Smooth muscle cell (in vitro differentiated cells): ENCODE results near the gene UBA5. TPM values are rescaled to one million over a fixed set of nuclear protein-coding genes. Genes with fewer than 3 reads are reported as not detected.

Experiments used
- DNase-seq: peaks from one replicate; lab custom pipeline; 2025; ENCODE audit not compliant: unreplicated experiment; lab: John Stamatoyannopoulos, UW
- H2AFZ ChIP-seq: fragments of 200-600 bp; sonication (generic); 2 replicates; pipeline ENCODE4 v1.6.0; 2016; ENCODE audit warnings: antibody characterized with exemption, low read depth, mild to moderate bottlenecking
- H3F3A ChIP-seq: fragments of 200-600 bp; sonication (generic); 2 replicates; pipeline ENCODE4 v1.6.0; 2017; ENCODE audit warnings: antibody characterized with exemption, low read depth
- H3K27ac ChIP-seq: fragments of 200-600 bp; sonication (generic); 2 replicates; pipeline ENCODE4 v1.5.1; 2016; ENCODE audit warnings: low read depth, mild to moderate bottlenecking
- H3K27me3 ChIP-seq: fragments of 200-600 bp; sonication (generic); 2 replicates; pipeline ENCODE4 v1.6.1; 2016; ENCODE audit warnings: low read depth, mild to moderate bottlenecking
- H3K36me3 ChIP-seq: fragments of 200-600 bp; sonication (generic); 2 replicates; pipeline ENCODE4 v1.5.1; 2016; ENCODE audit warnings: low read depth
- H3K4me1 ChIP-seq: fragments of 200-600 bp; sonication (generic); 2 replicates; pipeline ENCODE4 v1.5.1; 2016; ENCODE audit warnings: low read depth
- H3K4me2 ChIP-seq: fragments of 200-600 bp; sonication (generic); 2 replicates; pipeline ENCODE4 v1.6.0; 2016; ENCODE audit warnings: mild to moderate bottlenecking
- H3K4me3 ChIP-seq: fragments of 200-600 bp; sonication (generic); 2 replicates; pipeline ENCODE4 v1.5.1; 2016; ENCODE audit warnings: mild to moderate bottlenecking
- H3K79me2 ChIP-seq: fragments of 200-600 bp; sonication (generic); 2 replicates; pipeline ENCODE4 v1.6.0; 2016; ENCODE audit warnings: low read depth, mild to moderate bottlenecking
- H3K9ac ChIP-seq: fragments of 200-600 bp; sonication (generic); 2 replicates; pipeline ENCODE4 v1.6.0; 2016; ENCODE audit warnings: low read depth
- H3K9me3 ChIP-seq: fragments of 200-600 bp; sonication (generic); replicated peaks from 2 replicates; pipeline ENCODE4 v1.5.1; 2016; ENCODE audit warnings: low read depth
- H4K20me1 ChIP-seq: fragments of 200-600 bp; sonication (generic); 2 replicates; pipeline ENCODE4 v1.6.0; 2016; ENCODE audit warnings: low read depth
- WGBS: methylation state at CpG from one replicate; pipeline ENCODE4 v1.1.7; 2016; ENCODE audit warnings: low lambda C conversion rate; 5-methylcytosine and 5-hydroxymethylcytosine counted together
- polyA plus RNA-seq: library from polyadenylated mRNA; unstranded; fragments of >200 nt; fragmentation: Nextera tagmentation; extraction: Ambion mirVana; gene quantifications from 2 replicates; pipeline ENCODE4 v1.2.1, GENCODE V29; 2016
- total RNA-seq: library from RNA; depleted of rRNA; stranded (reverse); fragments of >200 nt; gene quantifications from 2 replicates; pipeline ENCODE4 v1.2.3, GENCODE V29; 2014
- TF ChIP-seq, protein P1 (sequence below): fragments of 200-600 bp; sonication (generic); IDR thresholded peaks from 2 replicates; pipeline ENCODE4 v1.5.1; 2017; ENCODE audit warnings: borderline replicate concordance, mild to moderate bottlenecking, antibody characterized with exemption; ENCODE audit not compliant: insufficient read depth, poor library complexity, severe bottlenecking

The UBA5 gene
- total and polyA plus RNA-seq, 2 experiments from 2014 or later, result 36.0 to 43.7 TPM

DNA sequence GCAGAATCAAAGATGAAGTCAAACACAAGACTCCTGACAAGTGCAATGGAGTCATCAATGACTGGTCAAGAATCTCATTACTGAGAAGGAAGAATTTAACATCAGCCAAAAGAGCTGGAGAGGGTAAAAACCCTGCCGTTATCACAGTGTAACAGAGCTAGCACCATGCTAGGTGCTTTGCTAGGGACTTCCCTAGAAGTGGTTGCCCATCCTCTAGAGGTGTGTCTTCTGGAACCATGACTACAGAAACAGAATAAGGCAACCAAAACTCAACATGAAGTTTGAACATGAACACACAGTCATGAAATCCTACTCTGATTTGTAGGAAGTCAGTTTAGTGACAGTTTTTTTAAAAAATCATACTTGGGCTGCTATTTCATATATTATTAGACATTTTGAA, 10.0 kb upstream of the UBA5 start:
- no peaks in the 10 kb centered on the region for H3F3A ChIP-seq
- peaks cover 13% of the 10 kb centered on the region for H3K79me2 ChIP-seq
- H2AFZ ChIP-seq, result no peak overlapping the region
- H3K9ac ChIP-seq, result no peak overlapping the region
- no peaks in the 10 kb centered on the region for H3K36me3 ChIP-seq
- H3K4me1 ChIP-seq, result no peaks in the 10 kb centered on the region
- DNase-seq, result no peak
- no peaks in the 10 kb centered on the region for H3K27me3 ChIP-seq
- H3K4me2 ChIP-seq, result no peak overlapping the region
- H3K4me3 ChIP-seq, result no peak overlapping the region
- no peaks in the 10 kb centered on the region for H3K9me3 ChIP-seq
- TF ChIP-seq, protein P1, sequence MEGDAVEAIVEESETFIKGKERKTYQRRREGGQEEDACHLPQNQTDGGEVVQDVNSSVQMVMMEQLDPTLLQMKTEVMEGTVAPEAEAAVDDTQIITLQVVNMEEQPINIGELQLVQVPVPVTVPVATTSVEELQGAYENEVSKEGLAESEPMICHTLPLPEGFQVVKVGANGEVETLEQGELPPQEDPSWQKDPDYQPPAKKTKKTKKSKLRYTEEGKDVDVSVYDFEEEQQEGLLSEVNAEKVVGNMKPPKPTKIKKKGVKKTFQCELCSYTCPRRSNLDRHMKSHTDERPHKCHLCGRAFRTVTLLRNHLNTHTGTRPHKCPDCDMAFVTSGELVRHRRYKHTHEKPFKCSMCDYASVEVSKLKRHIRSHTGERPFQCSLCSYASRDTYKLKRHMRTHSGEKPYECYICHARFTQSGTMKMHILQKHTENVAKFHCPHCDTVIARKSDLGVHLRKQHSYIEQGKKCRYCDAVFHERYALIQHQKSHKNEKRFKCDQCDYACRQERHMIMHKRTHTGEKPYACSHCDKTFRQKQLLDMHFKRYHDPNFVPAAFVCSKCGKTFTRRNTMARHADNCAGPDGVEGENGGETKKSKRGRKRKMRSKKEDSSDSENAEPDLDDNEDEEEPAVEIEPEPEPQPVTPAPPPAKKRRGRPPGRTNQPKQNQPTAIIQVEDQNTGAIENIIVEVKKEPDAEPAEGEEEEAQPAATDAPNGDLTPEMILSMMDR, result no peak
- WGBS, result 100% methylated on average over 1 of the region's 1 CpG
- H4K20me1 ChIP-seq, result peaks cover 7% of the 10 kb centered on the region
- no peak overlapping the region for H3K27ac ChIP-seq

- Histone ChIP-seq H3F3A (no peaks in the 10 kb centered on the region), H3K4me3 (no peak overlapping the region), H3K9ac (no peak overlapping the region), H3K79me2 (peaks cover 11% of the 10 kb centered on the region), H3K27ac (no peak overlapping the region), H3K4me1 (no peaks in the 10 kb centered on the region), H4K20me1 (peaks cover 7% of the 10 kb centered on the region), H3K36me3 (no peaks in the 10 kb centered on the region), H2AFZ (no peak overlapping the region), H3K9me3 (no peaks in the 10 kb centered on the region), H3K4me2 (no peak overlapping the region), H3K27me3 (no peaks in the 10 kb centered on the region)
- WGBS, result 100% methylated on average over 1 of the region's 1 CpG
- no peak for DNase-seq
- TF ChIP-seq, protein P1, result no peak
These were observed 7.4 kb upstream of the UBA5 start for GRCh38 chr3:132652640-132653270.

- 73% methylated on average over 2 of the region's 2 CpGs for WGBS
- TF ChIP-seq, protein P1, result no peak
These were observed 5.9 kb upstream of the UBA5 start for GRCh38 chr3:132654190-132654589.

DNA sequence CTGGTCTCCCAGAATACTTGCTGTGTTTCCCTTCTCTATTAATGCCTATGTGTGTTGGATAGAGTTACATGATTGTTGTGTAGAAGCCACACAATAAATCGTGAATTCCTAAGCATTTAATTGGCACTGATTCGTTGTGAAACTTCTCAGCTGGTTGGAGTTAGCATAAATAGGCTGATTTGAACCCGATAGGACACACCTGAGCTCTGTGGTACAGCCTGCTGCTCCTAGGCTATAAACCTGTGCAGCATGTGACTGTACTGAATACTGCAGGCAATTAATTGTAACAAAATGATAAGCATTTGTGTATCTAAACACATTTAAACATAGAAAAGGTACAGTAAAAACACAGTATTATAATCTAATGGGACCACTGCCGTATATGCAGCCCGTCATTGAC, 5.4 kb upstream of the UBA5 start:
- Histone ChIP-seq H3K9me3 (no peaks in the 10 kb centered on the region), H3K9ac (no peak overlapping the region), H2AFZ (no peak overlapping the region), H3K27ac (no peak overlapping the region), H3K79me2 (peaks cover 15% of the 10 kb centered on the region), H3K4me1 (peaks cover 8% of the 10 kb centered on the region), H4K20me1 (peaks cover 7% of the 10 kb centered on the region), H3F3A (no peaks in the 10 kb centered on the region), H3K4me2 (no peak overlapping the region), H3K27me3 (no peaks in the 10 kb centered on the region), H3K36me3 (no peaks in the 10 kb centered on the region), H3K4me3 (no peak overlapping the region)
- whole genome bisulfite sequencing, result 94% methylated on average over 5 of the region's 5 CpGs
- TF ChIP-seq, protein P1, result no peak
- DNase-seq, result no peak

More at GRCh38 chr3:132654190-132654589, 5.9 kb upstream of the UBA5 start:
- Histone ChIP-seq H3K4me2 (no peak overlapping the region), H3K9me3 (no peaks in the 10 kb centered on the region), H3K4me1 (peaks cover 8% of the 10 kb centered on the region), H3K27ac (no peak overlapping the region), H2AFZ (no peak overlapping the region), H3K9ac (no peak overlapping the region), H4K20me1 (peaks cover 7% of the 10 kb centered on the region), H3K36me3 (no peaks in the 10 kb centered on the region), H3K4me3 (no peak overlapping the region), H3F3A (no peaks in the 10 kb centered on the region), H3K27me3 (no peaks in the 10 kb centered on the region), H3K79me2 (peaks cover 15% of the 10 kb centered on the region)
- DNase-seq, result no peak
